D341Med (cell line): ENCODE data around the gene STAU1.
"Not testable (repeated sequence)": the region's sequence is repeated elsewhere in the genome, so short reads cannot be mapped to it uniquely, and the experiment has no call there.

Source experiments
- DNase-seq: peaks from one replicate; pipeline ENCODE4 v3.0.0; 2012; ENCODE audit warnings: low spot score

STAU1 gene

GRCh38 chr20:49203011-49203410 is 14.9 kb upstream of the STAU1 start:
- no peak for DNase-seq

GRCh38 chr20:49199729-49200293 is 11.7 kb upstream of the STAU1 start:
- no peak for DNase-seq

- not testable (repeated sequence) for DNase-seq
Observed at GRCh38 chr20:49192944-49193518, 4.9 kb upstream of the STAU1 start.

GRCh38 chr20:49187330-49187850 is 744 bp downstream of the STAU1 start:
- DNase-seq, result peak; percentile 30

- DNase-seq, result peak; percentile 37
Observed at GRCh38 chr20:49186535-49187329, 1.4 kb downstream of the STAU1 start.

GRCh38 chr20:49185071-49185761 is 2.9 kb downstream of the STAU1 start:
- DNase-seq, result no peak

GRCh38 chr20:49184691-49185070 is 3.5 kb downstream of the STAU1 start:
- DNase-seq, result no peak

DNA sequence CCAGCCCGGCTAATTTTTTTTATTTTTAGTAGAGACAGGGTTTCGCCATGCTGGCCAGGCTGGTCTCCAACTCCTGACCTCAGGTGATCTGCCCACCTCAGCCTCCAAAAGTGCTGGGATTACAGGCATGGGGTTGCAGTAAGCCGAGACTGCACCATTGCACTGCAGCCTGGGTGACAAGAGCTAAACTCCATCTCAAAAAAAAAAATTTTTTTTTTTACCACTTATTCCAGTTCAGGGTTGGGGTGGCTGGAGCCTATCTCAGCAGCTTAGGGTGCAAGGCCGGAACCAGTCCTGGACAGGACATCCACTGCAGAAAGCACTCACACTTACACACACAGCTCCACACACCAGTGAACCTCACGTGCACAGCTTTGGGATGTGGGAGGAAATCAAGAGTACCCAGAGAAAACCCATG is 4.0 kb downstream of the STAU1 start:
- not testable (repeated sequence) for DNase-seq

GRCh38 chr20:49183444-49183843 is 4.7 kb downstream of the STAU1 start:
- no peak for DNase-seq

DNA sequence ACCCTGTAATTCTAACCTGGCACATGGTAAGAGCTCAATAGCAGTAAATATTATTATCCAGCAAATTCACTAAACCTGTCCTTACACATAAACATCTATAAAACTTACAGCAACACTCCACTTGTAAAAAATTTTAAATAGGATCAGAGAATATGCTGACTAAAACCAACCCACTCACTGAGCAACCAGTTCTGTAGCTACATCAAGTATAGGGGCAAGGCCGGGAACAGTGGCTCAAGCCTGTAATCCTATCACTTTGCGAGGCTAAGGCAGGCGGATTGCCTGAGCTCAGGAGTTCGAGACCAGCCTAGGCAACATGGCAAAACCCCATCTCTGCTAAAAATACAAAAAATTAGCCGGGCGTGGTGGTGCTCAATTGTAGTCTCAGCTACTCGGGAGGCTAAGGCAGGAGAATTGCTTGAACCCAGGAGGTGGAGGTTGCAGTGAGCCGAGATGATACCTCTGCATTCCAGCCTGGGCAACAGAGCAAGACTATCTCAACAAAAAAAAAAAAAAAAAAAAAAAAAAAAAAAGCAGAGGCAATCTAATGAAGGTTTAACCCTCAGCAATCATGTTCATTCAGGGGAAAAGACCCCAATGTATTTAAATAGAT is 6.8 kb downstream of the STAU1 start:
- no peak for DNase-seq

DNA sequence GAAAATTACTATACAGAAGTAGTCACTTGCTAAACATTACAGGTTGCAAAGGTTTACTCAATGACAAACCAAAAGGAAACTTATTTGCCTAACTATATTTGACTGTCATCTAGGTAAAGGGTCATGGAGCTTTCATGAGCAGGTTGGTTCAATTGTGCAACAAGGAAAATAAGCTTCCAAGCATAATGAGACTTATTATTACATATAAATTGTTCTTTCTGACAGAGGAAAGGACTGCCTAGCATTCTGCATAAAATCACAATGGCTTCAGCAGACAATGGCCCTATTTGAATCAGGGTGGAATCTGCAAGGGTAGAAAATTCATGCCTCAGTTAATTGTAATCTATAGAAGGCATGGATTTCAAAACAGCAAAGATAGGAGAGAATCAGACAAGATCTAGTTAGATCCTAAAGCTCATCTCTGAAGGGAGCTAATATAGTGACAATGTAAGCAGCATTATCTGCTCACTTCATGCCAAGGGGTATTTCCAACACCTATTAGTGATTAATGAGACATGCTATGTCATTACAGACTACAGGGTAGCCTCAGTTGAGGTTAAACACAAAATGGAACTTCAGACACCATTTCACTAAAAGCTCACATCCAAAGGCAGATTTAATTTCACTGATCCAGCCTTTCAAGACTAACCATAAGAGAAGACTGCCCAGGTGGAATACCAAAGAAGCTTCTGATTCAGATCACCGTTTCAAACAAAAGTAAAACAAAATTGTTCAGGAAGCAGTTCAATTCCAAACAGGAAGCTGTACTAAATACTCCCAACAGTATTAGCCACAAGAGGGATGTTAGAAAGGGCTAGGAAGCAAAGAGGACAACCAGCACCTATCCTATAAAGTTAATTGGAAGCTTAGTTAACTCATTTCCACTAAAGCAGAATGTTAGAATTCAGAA is 8.5 kb downstream of the STAU1 start:
- no peak for DNase-seq

GRCh38 chr20:49174183-49174582 is 14.0 kb downstream of the STAU1 start:
- DNase-seq, result no peak

DNA sequence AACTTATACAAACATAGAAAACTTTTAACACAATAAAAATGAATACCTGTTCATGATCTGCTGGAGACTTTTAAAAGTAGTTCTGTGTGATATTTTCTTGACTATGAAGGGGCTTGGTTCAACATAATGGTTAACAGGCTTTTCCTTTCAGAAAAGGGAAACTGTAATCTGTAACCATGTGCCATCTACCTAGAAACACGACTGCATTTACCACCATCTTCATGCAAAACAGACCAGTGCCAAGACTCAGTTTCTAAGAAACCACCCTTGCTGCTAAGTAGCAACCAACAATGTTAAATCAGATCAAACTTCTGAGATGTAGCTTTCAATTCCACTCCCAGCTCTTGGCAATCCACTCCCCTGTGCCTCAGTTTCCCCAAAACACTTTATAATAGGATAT is 15.7 kb downstream of the STAU1 start:
- DNase-seq, result no peak

GRCh38 chr20:49171909-49172308 is 16.2 kb downstream of the STAU1 start:
- no peak for DNase-seq

DNA sequence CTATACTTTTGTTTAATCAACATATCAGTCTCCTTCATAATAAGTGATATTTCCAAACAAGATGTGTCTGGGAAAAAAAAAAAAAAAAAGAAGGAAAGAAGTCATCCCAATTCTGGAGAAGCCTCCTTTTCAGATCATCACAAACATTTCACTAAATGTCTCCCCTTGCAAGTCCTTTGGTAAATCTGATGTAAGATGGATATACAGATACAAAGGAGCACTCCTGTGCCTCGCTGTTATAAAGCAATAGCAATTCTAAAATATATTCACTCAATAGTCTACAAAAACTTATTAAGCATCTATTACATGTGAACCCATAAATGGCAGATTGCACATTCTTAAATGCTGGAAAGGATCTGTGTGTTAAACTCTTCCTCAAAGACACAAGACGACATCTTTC is 17.4 kb downstream of the STAU1 start:
- no peak for DNase-seq

- no peak for DNase-seq
Observed at GRCh38 chr20:49169547-49169946, 18.6 kb downstream of the STAU1 start.

DNA sequence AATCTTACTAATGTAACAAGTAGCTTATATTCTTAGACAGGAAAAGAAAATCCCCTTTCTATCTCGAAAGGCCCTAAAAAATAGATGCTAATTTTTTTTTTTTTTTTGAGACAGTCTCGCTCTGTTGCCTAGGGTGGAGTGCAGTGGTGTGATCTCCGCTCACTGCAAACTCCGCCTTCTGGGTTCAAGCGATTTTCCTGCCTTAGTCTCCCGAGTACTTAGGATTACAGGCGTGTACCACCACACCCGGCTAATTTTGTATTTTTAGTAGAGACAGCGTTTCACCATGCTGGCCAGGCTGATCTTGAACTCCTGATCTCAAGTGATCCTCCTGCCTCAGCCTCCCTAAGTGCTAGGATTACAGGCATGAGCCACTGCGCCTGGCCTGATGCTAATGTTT is 19.3 kb downstream of the STAU1 start:
- DNase-seq, result not testable (repeated sequence)

DNA sequence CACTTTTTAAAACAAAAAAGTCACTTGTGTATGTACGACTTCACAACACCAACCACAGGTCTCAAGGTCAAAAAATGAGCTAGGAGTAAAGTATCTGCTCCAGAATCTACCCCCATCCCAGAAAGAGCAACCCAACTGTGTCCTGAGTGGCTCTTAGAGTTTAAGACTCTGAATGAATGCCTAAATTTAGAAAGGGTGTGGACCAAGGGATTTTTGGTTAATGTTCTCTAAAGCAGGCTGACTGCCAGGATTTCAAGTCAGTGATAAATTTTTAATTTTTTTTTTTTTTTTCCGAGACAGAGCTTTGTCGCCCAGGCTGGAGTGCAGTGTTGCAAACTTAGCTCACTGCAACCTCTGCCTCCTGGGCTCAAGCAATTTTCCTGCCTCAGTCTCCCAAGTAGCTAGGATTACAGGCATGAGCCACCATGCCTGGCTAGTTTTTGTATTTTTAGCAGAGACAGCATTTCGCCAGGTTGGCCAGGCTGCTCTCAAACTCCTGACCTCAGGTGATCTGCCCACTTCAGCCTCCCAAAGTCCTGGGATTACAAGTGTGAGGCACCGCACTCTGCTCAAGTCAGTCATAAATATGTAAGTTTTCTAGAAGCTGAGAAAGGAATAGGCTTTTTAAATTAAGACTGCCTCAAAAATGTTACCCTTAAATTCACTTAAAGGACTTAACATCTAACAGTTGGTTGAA is 20.2 kb downstream of the STAU1 start:
- no peak for DNase-seq

- DNase-seq, result no peak
Observed at GRCh38 chr20:49166534-49167449, 21.3 kb downstream of the STAU1 start.
